IMR-90 (cell line): ENCODE measurements around the gene KCTD18. TPM values are rescaled to one million over a fixed set of nuclear protein-coding genes. Genes with fewer than 3 reads are reported as not detected.

Experiments used
- ATAC-seq: fragments of 200-7000 bp; cut with Tn5 transposase; 2 replicates; pipeline ENCODE4 v1.9.1; 2020; ENCODE audit warnings: low read depth, mild to moderate bottlenecking, moderate library complexity
- BruUV-seq: library from RNA; stranded (reverse); fragments of 400-500 nt; replicated peaks from 2 replicates; lab custom pipeline; 2021; lab: Mats Ljungman, UMichigan
- CTCF ChIA-PET: fragments of 300-600 bp; formaldehyde crosslinking; extraction: SDS; loops from one replicate; lab custom pipeline; 2021; ENCODE audit warnings: antibody characterized with exemption; lab: Yijun Ruan, JAX
- POLR2A ChIA-PET: fragments of 300-600 bp; sonication (Branson Sonifier 250); formaldehyde crosslinking; loops from one replicate; lab custom pipeline; 2022; ENCODE audit warnings: antibody characterized with exemption; ENCODE audit not compliant: unreplicated experiment; lab: Charles Lee
- DNase-seq: peaks from one replicate; pipeline ENCODE4 v3.0.0; 2013
- H2AFZ ChIP-seq: replicated peaks from 2 replicates; pipeline ENCODE3; 2013; ENCODE audit warnings: low read length, mild to moderate bottlenecking; ENCODE audit not compliant: poor library complexity
- H2AK5ac ChIP-seq: 2 replicates; pipeline ENCODE4 v1.6.1; 2013; ENCODE audit warnings: low read depth, low read length, inconsistent platforms
- H2AK9ac ChIP-seq: replicated peaks from 2 replicates; pipeline ENCODE3; 2013; ENCODE audit warnings: mild to moderate bottlenecking, low read depth, low read length, moderate library complexity; ENCODE audit not compliant: poor library complexity
- H2BK120ac ChIP-seq: 2 replicates; pipeline ENCODE4 v1.6.1; 2013; ENCODE audit warnings: low read depth, low read length, inconsistent platforms
- H2BK15ac ChIP-seq: 3 replicates; pipeline ENCODE4 v1.6.1; 2013; ENCODE audit warnings: low read depth, low read length, inconsistent platforms
- H2BK20ac ChIP-seq: 2 replicates; pipeline ENCODE4 v1.6.1; 2013; ENCODE audit warnings: low read depth, mild to moderate bottlenecking, inconsistent platforms, low read length, moderate library complexity
- H2BK5ac ChIP-seq: 2 replicates; pipeline ENCODE4 v1.6.1; 2013; ENCODE audit warnings: mild to moderate bottlenecking, low read depth, low read length, inconsistent platforms; ENCODE audit not compliant: poor library complexity, severe bottlenecking
- H3K14ac ChIP-seq: replicated peaks from 2 replicates; pipeline ENCODE4 v1.6.1; 2013; ENCODE audit warnings: low read depth, low read length, inconsistent platforms
- H3K18ac ChIP-seq: 2 replicates; pipeline ENCODE4 v1.6.1; 2013; ENCODE audit warnings: low read depth, low read length, control low read depth
- H3K23ac ChIP-seq: 2 replicates; pipeline ENCODE4 v1.6.1; 2013; ENCODE audit warnings: low read depth, low read length, inconsistent platforms
- H3K27ac ChIP-seq: 2 replicates; pipeline ENCODE4 v1.5.1; 2013; ENCODE audit warnings: mild to moderate bottlenecking, control low read depth, low read length; ENCODE audit not compliant: insufficient read depth
- H3K27me3 ChIP-seq: 2 replicates; pipeline ENCODE4 v1.6.1; 2013; ENCODE audit warnings: low read length; ENCODE audit not compliant: control insufficient read depth, insufficient read depth
- H3K36me3 ChIP-seq: 2 replicates; pipeline ENCODE4 v1.6.1; 2013; ENCODE audit warnings: low read length, mixed read lengths; ENCODE audit not compliant: control insufficient read depth, insufficient read depth
- H3K4ac ChIP-seq: 2 replicates; pipeline ENCODE4 v1.6.1; 2013; ENCODE audit warnings: low read depth, low read length, inconsistent platforms
- H3K4me1 ChIP-seq: 2 replicates; pipeline ENCODE4 v1.6.1; 2013; ENCODE audit warnings: low read length, mixed read lengths; ENCODE audit not compliant: control insufficient read depth, insufficient read depth
- H3K4me2 ChIP-seq: 2 replicates; pipeline ENCODE4 v1.6.1; 2013; ENCODE audit warnings: low read depth, mild to moderate bottlenecking, control low read depth, low read length, moderate library complexity
- H3K4me3 ChIP-seq: 2 replicates; pipeline ENCODE4 v1.5.1; 2013; ENCODE audit warnings: low read depth, mild to moderate bottlenecking, control low read depth, low read length, moderate library complexity; ENCODE audit not compliant: insufficient read depth
- H3K56ac ChIP-seq: 2 replicates; pipeline ENCODE4 v1.6.1; 2013; ENCODE audit warnings: low read length, inconsistent platforms; ENCODE audit not compliant: insufficient read depth; ENCODE audit errors: extremely low read depth
- H3K79me1 ChIP-seq, 2 experiments: 2 replicates each; pipeline ENCODE4 v1.6.1; 2013; ENCODE audit warnings: low read length in 2 of 2, inconsistent platforms in 1 of 2, low read depth in 1 of 2
- H3K9ac ChIP-seq: 2 replicates; pipeline ENCODE4 v1.6.1; 2013; ENCODE audit warnings: low read depth, low read length, control low read depth
- H3K9me1 ChIP-seq: 2 replicates; pipeline ENCODE4 v1.6.1; 2013; ENCODE audit warnings: low read length, inconsistent platforms; ENCODE audit not compliant: insufficient read depth
- H3K9me3 ChIP-seq: 2 replicates; pipeline ENCODE4 v1.6.1; 2013; ENCODE audit warnings: low read length; ENCODE audit not compliant: control insufficient read depth, insufficient read depth
- H4K20me1 ChIP-seq: 2 replicates; pipeline ENCODE4 v1.6.1; 2013; ENCODE audit warnings: low read length, inconsistent platforms; ENCODE audit not compliant: insufficient read depth
- H4K5ac ChIP-seq: 2 replicates; pipeline ENCODE4 v1.6.1; 2013; ENCODE audit warnings: mild to moderate bottlenecking, low read depth, low read length, control low read depth
- H4K8ac ChIP-seq, 2 experiments: 2 replicates each; pipeline ENCODE4 v1.6.1; 2013; ENCODE audit warnings: low read depth in 2 of 2, low read length in 2 of 2, control low read depth in 1 of 2, inconsistent platforms in 1 of 2
- H4K91ac ChIP-seq: 2 replicates; pipeline ENCODE4 v1.6.1; 2013; ENCODE audit warnings: low read depth, low read length, inconsistent platforms; ENCODE audit not compliant: insufficient read depth
- BHLHE40 ChIP-seq: fragments of 150-350 bp; IDR thresholded peaks from 2 replicates; pipeline ENCODE4 v1.6.1; 2016; ENCODE audit warnings: mild to moderate bottlenecking, low read depth, low read length
- CEBPB ChIP-seq: IDR thresholded peaks from 2 replicates; pipeline ENCODE4 v1.6.1; 2012; ENCODE audit warnings: low read depth, low read length, improper control_type of control experiment
- CTCF ChIP-seq: conservative IDR thresholded peaks from 2 replicates; pipeline ENCODE4 v1.5.1; 2012; ENCODE audit warnings: mild to moderate bottlenecking, low read depth, low read length, improper control_type of control experiment
- ELK1 ChIP-seq: fragments of 150-350 bp; IDR thresholded peaks from 2 replicates; pipeline ENCODE4 v1.6.1; 2016; ENCODE audit warnings: low read depth, mild to moderate bottlenecking, low read length, moderate library complexity, borderline replicate concordance
- FOS ChIP-seq: fragments of 150-350 bp; IDR thresholded peaks from 2 replicates; pipeline ENCODE4 v1.6.1; 2016; ENCODE audit warnings: low read depth, low read length
- NFE2L2 ChIP-seq: fragments of 150-350 bp; IDR thresholded peaks from 2 replicates; pipeline ENCODE4 v1.6.1; 2016; ENCODE audit warnings: low read depth, mild to moderate bottlenecking, low read length
- RFX5 ChIP-seq: IDR thresholded peaks from 2 replicates; pipeline ENCODE4 v1.8.0; 2012; ENCODE audit warnings: low read depth, mild to moderate bottlenecking, low read length, moderate library complexity
- SMC3 ChIP-seq: fragments of 150-350 bp; IDR thresholded peaks from 2 replicates; pipeline ENCODE4 v1.6.1; 2016; ENCODE audit warnings: low read depth, mild to moderate bottlenecking, antibody characterized with exemption, low read length, moderate library complexity
- WGBS, 2 experiments: methylation state at CpG; one replicate each; pipeline versions ENCODE4 v1.1.5 to v1.1.7; 2013; ENCODE audit warnings: missing lambda C conversion rate in 2 of 2; ENCODE audit not compliant: insufficient read length in 1 of 2; ENCODE audit errors: extremely low coverage in 2 of 2; 5-methylcytosine and 5-hydroxymethylcytosine counted together
- dilution Hi-C: fragments of 300-500 bp; cut with HindIII; formaldehyde crosslinking; loops from one replicate; pipeline ENCODE4 v1.14.3; 2018; ENCODE audit warnings: low sequenced_read_pairs; ENCODE audit not compliant: unreplicated experiment
- in situ Hi-C: fragments of 300-500 bp; cut with MboI; formaldehyde crosslinking; loops from 3 replicates; pipeline ENCODE4 v1.14.3; 2019; ENCODE audit warnings: low sequenced_read_pairs, inconsistent platforms, mixed read lengths
- intact Hi-C: fragments of 100-400 bp; cut with micrococcal nuclease; formaldehyde crosslinking; loops from 2 replicates; pipeline ENCODE4 v1.10.0; 2022
- polyA plus RNA-seq, 3 experiments: library from polyadenylated mRNA; depleted of rRNA; stranded (reverse); fragments of >200 nt; gene quantifications; 2 replicates each; pipeline ENCODE4 v1.2.3, GENCODE V29; 2012; ENCODE audit warnings: low replicate concordance in 1 of 3
- total RNA-seq: library from RNA; depleted of rRNA; stranded (reverse); fragments of >200 nt; gene quantifications from 2 replicates; pipeline ENCODE4 v1.2.3, GENCODE V29; 2012

Gene KCTD18
- total and polyA plus RNA-seq, 2 of the 4 experiments (the other 2 are of a cell fraction), result 6.7 to 10.4 TPM

GRCh38 chr2:200509235-200509611 is 645 bp downstream of the KCTD18 start:
- Histone ChIP-seq H4K5ac (peak overlapping the region; percentile 92), H2BK20ac (no peak overlapping the region), H2BK120ac (peak overlapping the region; percentile 74), H2AK5ac (peak overlapping the region; percentile 20), H3K9me3 (no peaks in the 10 kb centered on the region), H2AK9ac (peak overlapping the region; percentile 96), H3K79me1 (peaks cover 14 to 16% of the 10 kb centered on the region in 2 experiments), H3K9me1 (peaks cover 6% of the 10 kb centered on the region), H2BK5ac (peak overlapping the region; percentile 23), H3K4me2 (peak overlapping the region; percentile 94), H2BK15ac (no peak overlapping the region), H3K14ac (peak overlapping the region; percentile 95), H3K56ac (peak overlapping the region; percentile 85), H4K20me1 (no peaks in the 10 kb centered on the region; the same call in 1 of the 2 replicates), H3K4me3 (peak overlapping the region; percentile 86), H4K91ac (peak overlapping the region; percentile 91), H3K4me1 (0 out of 2 replicates have a peak, but pooled peaks cover 2% of the 10 kb centered on the region), H2AFZ (peak overlapping the region; percentile 95), H3K27me3 (peaks cover 10% of the 10 kb centered on the region), H3K27ac (peak overlapping the region; percentile 75), H3K23ac (peak overlapping the region; percentile 98), H3K36me3 (peaks cover 6% of the 10 kb centered on the region), H3K9ac (peak overlapping the region; percentile 92), H3K4ac (peak overlapping the region; percentile 94), H3K18ac (peak overlapping the region; percentile 29; the same call in 1 of the 2 replicates), H4K8ac (peak overlapping the region; percentile 97 to 99)
- dilution Hi-C loops, result no loop called here
- WGBS, 2 experiments, result 58% methylated on average over 4 of the region's 8 CpGs; no CpG with 5 or more reads in 1 of the 2 experiments
- POLR2A ChIA-PET, result interaction anchor here (0.6 kb wide), 1 partner anchor 190 kb away, joined by 3 read pairs; no protein-coding TSS in a partner anchor
- BruUV-seq, result no TSS peak
- in situ Hi-C loops, result no loop called here
- intact Hi-C loops, result no loop called here
- no peak for DNase-seq
- peak; percentile 10 for ATAC-seq
- CTCF ChIA-PET, result interaction anchor here (0.6 to 1.5 kb wide), 8 partner anchors 11 to 536 kb away, joined by 3 to 6 read pairs (median 3); no protein-coding TSS in a partner anchor
- TF ChIP-seq BHLHE40, result no peak
- no peak for TF ChIP-seq CEBPB
- no peak for TF ChIP-seq RFX5
- TF ChIP-seq SMC3, result no peak
- TF ChIP-seq FOS, result no peak
- TF ChIP-seq CTCF, result no peak
- TF ChIP-seq NFE2L2, result no peak
- no peak for TF ChIP-seq ELK1
